GM03348 (cell line): ENCODE data around the gene TNIK.
"Not testable (repeated sequence)": the region's sequence is repeated elsewhere in the genome, so short reads cannot be mapped to it uniquely, and the experiment has no call there.

Experiments used
- DNase-seq: peaks from one replicate; pipeline ENCODE4 v3.0.0; 2012; ENCODE audit warnings: low spot score

The TNIK gene

GRCh38 chr3:171126478-171127209 lies 333.6 kb downstream of the TNIK start:
- no peak for DNase-seq

DNA sequence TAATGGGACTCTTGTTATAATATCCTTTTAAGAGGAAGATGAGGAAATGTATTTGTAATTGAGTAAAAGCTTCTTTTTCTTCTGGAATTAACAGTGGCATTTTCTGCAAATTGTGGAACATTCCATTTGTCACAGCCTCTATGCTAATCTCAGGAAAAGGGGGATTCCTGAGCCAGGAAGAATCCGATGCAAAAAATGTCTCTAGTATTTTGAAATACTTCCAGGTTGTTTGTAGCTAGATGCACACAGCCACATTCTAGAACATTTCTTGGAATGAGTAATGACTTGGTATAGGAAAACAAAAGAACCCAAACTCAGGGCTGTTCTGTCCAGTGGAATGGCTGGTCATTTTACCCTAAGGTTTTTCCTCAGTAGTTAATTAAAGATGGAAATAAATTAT lies 335.2 kb downstream of the TNIK start:
- DNase-seq = no peak

DNA sequence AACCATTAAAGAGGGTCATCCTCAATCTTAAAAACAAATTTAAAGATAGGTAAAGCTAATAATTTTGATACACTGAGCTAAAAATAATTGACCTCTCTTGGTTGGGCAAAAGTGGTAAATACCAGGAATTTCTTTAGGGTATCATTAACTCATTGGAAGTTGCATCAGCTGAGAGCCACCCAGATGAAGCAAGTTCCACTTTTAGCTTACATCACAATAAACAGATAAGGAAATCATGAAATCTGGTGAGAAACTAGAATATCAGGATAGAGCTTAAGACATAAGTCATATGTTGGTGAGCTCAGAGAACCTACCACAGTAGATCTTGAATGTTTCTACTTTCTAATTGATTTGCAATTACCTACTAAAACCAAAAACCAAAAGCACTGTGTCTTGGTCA lies 336.3 kb downstream of the TNIK start:
- no peak for DNase-seq

- no peak for DNase-seq
Measured at GRCh38 chr3:171122861-171123260, 337.3 kb downstream of the TNIK start.

DNA sequence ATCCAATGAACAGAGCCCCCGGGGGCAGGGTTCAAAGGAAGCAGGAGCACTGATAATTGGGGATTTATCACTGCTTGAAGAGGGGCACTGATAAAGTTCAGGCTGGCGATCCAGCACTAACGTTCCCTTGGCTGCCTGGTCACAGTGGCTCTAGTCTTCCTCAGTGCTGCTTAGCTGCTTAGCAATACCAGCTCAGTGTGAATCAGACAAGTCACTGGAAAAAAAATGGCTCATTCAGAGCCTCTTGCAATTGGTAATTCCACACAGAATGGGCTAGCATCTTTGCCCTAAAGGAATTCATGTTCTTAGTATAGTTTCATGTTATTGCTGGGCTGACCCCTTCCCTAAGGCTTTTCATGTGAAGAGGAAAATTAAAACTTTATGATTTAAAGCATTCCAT lies 338.0 kb downstream of the TNIK start:
- DNase-seq = no peak

GRCh38 chr3:171121801-171122200 lies 338.4 kb downstream of the TNIK start:
- DNase-seq = no peak

GRCh38 chr3:171119402-171119801 lies 340.8 kb downstream of the TNIK start:
- not testable (repeated sequence) for DNase-seq

GRCh38 chr3:171118993-171119392 lies 341.2 kb downstream of the TNIK start:
- not testable (repeated sequence) for DNase-seq

DNA sequence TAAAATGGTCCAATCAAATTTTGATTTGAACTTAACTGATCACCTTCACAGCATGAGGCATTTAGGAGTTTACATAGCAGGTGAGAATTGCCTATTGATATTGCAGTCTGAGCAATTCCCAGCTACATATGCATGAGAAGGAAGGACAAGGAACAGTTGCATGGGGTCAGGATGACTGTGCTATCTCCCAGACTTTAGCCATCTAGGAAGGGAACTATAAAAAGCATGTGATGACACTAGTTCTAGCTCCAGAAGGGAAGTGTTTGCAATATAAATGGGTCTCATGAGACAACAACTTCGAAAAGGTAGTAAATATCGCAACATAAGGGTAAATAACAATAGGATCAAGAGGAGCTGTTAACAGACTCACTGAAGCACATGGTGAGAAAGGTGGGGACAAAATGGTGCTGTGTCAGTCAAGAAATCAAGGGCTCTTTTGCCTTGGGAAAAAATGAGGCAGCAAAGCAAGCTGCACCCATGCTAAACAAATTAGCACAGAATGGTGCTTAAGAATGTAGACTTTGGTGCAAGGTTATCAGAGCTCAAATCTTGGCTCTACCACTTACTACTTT lies 343.3 kb downstream of the TNIK start:
- DNase-seq = no peak

GRCh38 chr3:171116365-171116764 lies 343.8 kb downstream of the TNIK start:
- no peak for DNase-seq

DNA sequence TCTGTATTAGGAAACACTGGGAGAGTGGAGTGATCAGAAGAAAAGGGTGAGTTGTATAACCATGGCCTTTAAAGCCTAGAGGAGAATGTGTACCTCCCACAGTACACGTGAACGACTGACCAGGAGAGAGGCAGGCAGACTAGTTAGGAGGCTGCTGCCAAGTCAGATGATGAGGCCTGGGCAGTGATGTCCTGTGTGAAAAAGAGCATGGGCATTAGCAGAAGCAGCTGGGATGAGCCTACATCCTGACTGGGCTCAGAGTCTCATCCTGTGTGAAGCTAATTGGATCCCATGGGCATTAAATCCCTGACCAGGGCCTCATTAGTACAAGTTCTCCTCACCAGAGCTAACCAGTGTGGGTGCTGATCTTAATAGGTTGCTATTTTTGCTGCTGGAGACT lies 344.5 kb downstream of the TNIK start:
- DNase-seq = peak; percentile 7

GRCh38 chr3:171113716-171114115 lies 346.5 kb downstream of the TNIK start:
- DNase-seq = no peak

DNA sequence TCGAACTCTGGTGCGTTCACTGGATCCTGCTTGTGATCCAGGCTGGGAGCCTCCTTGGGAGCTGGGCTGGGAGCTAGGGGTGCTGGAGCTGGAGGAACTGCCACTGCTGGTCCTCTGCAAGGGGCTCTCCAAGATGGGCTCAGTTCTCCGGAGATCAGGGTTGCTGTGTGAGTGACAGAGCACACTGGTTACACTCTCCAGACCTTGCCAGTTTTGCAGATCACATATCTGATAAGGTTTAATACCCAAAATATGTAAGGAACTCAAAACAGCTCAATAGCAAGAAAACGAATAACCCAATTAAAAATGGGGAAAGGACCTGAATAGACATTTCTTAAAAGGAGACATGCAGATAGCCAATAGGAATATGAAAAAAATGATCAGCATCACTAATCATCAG lies 349.5 kb downstream of the TNIK start:
- DNase-seq = no peak

- peak; percentile 27 for DNase-seq
Measured at GRCh38 chr3:171108066-171108465, 352.1 kb downstream of the TNIK start.

DNA sequence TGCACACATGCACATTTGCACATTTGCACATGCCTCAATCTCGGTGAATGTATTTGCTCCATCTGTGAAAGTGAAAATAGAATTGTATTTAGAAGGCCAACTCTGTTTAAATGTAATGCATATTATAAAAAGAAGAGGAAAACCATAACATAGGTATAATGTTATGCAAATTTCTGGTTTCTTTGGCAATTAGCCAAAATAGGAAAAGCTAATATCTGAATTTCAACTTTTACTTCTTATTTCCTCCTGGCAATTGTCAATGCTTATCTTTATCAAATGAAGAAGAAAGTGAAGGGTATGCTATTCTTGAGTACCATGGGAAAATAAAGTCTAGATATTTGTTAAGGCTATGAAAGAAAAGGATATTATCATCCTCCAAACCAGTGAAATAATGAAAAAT lies 357.0 kb downstream of the TNIK start:
- DNase-seq = no peak

- peak; percentile 61 for DNase-seq
Measured at GRCh38 chr3:171101982-171102641, 358.1 kb downstream of the TNIK start.

DNA sequence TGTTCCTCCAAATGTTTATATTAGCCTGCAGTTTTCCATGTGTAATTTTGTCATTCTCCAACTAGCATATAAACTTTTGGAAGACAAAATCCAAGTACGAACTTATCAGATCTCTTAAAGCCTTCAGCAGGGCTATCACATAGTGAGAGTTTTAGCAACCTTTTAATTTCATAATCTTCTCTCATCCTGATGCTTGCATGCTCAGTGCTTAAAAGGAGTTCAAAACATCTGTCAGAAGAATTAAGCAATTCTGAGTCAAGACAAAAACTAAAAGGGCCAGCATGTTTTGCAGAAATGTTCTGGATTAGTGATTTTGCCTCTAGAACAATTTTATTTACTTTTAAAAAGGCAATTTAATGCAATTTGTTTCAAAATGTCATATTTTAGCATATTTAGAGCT lies 360.3 kb downstream of the TNIK start:
- DNase-seq = peak; percentile 22

DNA sequence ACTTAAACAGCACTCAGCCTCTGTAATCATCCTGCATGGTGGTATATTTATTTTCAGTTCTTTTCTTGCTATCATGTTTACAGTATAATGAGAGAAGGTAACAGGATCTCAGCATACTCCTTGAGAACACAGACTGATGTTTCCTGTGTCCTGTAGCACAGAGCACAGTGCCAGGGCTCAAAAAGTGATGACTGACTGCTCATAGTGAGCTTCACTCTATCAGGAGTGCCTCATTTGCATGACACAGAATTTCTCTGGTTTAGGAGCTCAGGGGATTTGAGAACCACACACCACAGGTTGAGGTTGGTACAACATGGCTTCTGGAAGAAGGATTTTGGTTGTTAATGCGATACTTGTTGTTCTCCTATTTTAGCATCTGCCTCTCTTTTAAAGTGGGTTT lies 365.1 kb downstream of the TNIK start:
- DNase-seq = no peak

- DNase-seq = no peak
Measured at GRCh38 chr3:171094411-171094810, 365.8 kb downstream of the TNIK start.

DNA sequence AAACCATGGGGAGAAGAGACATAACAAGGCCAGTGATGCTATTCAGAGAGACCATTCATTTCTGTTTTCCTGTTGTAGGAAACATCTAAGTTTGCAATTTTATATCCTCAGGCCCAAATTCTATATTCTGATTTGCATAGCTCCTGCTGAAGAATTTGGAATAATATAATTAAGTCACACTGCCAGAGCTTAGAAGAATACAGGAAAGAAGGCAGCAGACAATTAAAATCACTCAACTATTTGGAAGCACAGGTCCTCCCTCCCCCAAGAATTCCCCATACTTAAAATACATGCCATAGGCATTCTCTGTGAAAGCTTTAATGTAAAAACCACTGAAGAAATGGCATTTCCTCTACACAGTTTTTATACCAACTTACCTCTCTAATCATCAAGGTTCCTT lies 366.7 kb downstream of the TNIK start:
- DNase-seq = no peak

GRCh38 chr3:171092467-171092911 lies 367.7 kb downstream of the TNIK start:
- DNase-seq = no peak

GRCh38 chr3:171090321-171090720 lies 369.9 kb downstream of the TNIK start:
- DNase-seq = no peak

DNA sequence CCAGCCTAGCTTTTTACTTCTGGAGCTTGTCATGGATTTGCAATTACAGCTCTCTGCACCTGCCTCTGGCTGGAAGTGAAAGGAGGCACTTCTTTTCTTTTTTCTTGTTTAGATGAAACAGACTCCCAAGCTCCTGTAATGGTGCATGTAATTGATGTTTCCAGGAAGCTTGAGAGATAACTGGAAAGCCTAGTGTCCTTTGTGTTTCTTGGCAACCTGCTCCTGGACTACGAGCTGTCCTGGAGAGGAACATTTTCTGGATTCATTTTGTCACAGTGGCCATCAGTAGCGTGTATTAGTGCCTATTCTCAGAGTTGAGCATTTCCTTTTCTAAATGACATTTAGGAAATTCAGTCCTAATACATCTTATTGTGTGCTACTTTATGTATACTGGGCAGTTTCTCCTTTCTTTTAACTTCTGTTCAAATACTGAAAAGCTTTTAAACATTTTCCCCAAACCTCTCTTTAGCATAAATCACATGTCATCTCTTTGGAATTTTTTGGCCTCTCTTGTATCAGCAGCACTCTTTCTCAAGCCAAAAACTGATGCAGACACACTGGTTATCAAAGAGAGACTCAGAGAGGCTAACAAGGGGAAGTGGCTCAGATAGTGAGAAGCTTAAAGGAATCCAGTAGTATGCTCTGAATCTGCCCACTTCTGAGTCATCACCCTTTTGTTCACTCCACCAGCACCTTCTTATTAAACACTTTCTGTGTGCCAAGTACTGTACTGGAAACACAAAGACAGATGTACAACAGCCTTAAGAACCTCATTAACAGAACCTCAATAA lies 371.0 kb downstream of the TNIK start:
- DNase-seq = peak; percentile 79
